DOHH2 (cell line): Measurements from ENCODE around the gene MIPOL1.

Source experiments
- EZH2phosphoT487 ChIP-seq: fragments of 200-600 bp; sonication (generic); IDR thresholded peaks from 2 replicates; pipeline ENCODE4 v1.6.1; 2017; ENCODE audit warnings: borderline replicate concordance, mild to moderate bottlenecking, antibody characterized with exemption, low read length, moderate library complexity, mixed read lengths
- TF ChIP-seq, protein P1 (sequence below): fragments of 200-600 bp; sonication (generic); IDR thresholded peaks from one replicate; pipeline ENCODE4 v1.5.1; 2014; ENCODE audit warnings: antibody characterized with exemption, mild to moderate bottlenecking, low read depth, low read length; ENCODE audit not compliant: poor library complexity, severe bottlenecking

GRCh38 chr14:37363661-37364060, 165.9 kb downstream of the MIPOL1 start:
- no peak for TF ChIP-seq EZH2phosphoT487
- TF ChIP-seq, protein P1, sequence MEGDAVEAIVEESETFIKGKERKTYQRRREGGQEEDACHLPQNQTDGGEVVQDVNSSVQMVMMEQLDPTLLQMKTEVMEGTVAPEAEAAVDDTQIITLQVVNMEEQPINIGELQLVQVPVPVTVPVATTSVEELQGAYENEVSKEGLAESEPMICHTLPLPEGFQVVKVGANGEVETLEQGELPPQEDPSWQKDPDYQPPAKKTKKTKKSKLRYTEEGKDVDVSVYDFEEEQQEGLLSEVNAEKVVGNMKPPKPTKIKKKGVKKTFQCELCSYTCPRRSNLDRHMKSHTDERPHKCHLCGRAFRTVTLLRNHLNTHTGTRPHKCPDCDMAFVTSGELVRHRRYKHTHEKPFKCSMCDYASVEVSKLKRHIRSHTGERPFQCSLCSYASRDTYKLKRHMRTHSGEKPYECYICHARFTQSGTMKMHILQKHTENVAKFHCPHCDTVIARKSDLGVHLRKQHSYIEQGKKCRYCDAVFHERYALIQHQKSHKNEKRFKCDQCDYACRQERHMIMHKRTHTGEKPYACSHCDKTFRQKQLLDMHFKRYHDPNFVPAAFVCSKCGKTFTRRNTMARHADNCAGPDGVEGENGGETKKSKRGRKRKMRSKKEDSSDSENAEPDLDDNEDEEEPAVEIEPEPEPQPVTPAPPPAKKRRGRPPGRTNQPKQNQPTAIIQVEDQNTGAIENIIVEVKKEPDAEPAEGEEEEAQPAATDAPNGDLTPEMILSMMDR: no peak
